ENCODE measurements around the gene MFN2. TPM values are rescaled to one million over a fixed set of nuclear protein-coding genes. Genes with fewer than 3 reads are reported as not detected.

The MFN2 gene
- polyA plus RNA-seq, 5 donors, result 45.5 to 52.3 (median 48.3) TPM

DNA sequence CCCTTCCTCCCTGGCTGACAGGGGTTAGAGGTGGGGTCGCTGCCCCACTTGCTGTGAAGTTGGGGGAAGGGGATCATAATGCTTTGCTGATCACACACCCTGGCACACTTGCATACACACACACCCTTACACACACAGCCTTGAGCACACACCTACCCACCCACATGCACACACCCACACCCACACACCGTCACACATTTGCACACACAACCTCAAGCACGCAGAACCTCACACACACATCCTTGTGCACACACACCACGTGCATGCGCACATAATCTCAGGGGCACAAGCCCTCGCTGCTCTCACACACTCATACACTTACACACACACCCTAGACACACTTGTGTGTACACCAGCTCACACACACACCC lies 66.5 kb downstream of the MFN2 start:
- DNase-seq, result no peak

GRCh38 chr1:12047120-12047876 lies 67.1 kb downstream of the MFN2 start:
- no peak for DNase-seq

- DNase-seq, result no peak
Observed at GRCh38 chr1:12048372-12048771, 68.1 kb downstream of the MFN2 start.

DNA sequence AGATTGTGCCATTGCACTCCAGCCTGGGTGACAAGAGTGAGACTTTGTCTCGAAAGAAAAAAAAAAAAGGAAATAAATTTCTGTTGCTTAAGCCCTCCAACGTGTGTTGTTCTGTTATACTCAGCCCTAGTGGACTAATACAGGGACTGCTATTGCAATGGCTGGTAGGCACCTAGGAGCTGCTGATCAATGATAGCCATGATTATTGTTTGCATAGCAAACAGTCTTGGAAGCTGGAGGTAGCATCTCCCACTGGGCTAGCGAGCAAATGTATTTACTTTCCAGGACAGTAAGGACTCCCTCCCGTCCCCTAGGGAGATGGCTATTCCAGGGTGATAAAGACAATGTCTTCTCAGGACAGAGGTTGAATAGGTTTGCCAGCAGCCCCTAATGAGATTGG lies 69.4 kb downstream of the MFN2 start:
- no peak for DNase-seq

GRCh38 chr1:12051361-12051760 lies 71.1 kb downstream of the MFN2 start:
- no peak for DNase-seq

DNA sequence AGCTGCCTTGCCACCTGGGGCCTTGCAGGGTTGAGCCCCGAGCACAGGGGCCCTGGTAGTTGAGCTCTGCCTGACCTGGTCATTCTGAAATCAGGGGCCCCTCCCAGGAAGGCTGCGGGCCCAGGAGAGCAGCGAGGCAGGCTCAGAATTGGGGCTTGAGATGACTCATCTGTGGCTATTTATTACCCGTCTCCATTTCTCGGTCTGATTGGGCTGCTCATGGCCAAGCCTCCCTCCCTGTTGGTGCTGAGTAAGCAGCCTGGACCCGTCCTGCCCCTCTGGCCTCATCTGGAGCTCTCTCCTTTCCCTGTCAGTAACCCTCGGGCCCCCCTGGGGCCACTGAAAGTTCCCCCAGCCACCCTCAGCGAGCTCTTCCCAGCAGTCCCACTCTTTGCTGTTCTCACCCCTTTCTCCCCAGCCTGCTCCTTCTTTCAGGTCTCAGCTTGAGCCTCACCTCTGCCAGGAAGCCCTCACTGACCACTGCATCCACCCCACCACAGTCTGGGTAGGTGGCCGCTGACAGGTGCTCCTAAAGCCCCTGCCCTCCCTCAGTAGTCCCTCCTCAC lies 71.8 kb downstream of the MFN2 start:
- no peak for DNase-seq

- no peak for DNase-seq
Observed at GRCh38 chr1:12052997-12053686, 72.9 kb downstream of the MFN2 start.

- DNase-seq, result no peak
Observed at GRCh38 chr1:12053752-12054548, 73.7 kb downstream of the MFN2 start.

GRCh38 chr1:12055259-12055658 lies 75.0 kb downstream of the MFN2 start:
- no peak for DNase-seq

DNA sequence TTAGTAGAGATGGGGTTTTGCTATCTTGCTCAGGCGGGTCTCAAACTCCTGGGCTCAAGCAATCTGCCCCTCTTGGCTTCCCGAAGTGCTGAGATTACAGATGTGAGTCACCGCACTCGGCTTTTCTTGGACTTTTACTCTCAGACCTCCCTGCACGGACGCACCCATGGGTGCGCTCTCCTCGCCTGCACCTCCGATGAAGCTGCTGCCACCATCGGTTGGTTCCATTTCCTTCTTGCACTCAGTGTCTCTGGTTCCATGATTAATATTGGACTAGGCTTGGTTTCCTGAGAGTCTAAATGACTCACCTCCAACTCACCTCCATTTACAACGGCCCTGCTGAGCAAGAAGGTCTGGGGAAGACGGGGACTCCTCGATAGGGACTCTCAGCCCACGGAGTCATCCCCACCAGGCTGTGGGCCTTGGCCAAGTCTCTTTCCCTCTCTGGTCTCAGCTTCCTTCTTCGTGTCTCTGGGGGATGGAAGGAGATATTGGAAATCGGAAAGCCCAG lies 76.1 kb downstream of the MFN2 start:
- no peak for DNase-seq

DNA sequence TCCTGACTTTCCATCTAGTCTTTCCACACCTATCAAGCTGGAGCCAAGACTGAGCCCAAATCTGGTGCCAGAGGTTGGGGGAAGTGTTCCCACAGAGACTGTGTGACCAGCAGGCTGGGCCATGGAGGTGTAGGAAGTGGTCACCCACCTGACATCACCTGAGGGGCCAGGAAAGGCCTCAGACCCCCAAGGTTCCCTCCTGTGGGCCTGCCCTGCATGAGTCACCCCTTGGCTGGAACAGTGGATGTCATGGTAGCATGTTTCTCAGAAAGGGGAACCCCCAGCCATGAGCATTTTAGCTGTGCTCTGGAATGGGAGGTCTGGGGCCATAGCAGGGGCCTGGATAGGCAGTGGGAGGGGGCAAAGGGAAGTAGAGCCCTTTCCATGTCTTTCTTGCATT lies 77.1 kb downstream of the MFN2 start:
- no peak for DNase-seq

- DNase-seq, result no peak
Observed at GRCh38 chr1:12057940-12058687, 77.9 kb downstream of the MFN2 start.

- no peak for DNase-seq
Observed at GRCh38 chr1:12059226-12059625, 79.0 kb downstream of the MFN2 start.

DNA sequence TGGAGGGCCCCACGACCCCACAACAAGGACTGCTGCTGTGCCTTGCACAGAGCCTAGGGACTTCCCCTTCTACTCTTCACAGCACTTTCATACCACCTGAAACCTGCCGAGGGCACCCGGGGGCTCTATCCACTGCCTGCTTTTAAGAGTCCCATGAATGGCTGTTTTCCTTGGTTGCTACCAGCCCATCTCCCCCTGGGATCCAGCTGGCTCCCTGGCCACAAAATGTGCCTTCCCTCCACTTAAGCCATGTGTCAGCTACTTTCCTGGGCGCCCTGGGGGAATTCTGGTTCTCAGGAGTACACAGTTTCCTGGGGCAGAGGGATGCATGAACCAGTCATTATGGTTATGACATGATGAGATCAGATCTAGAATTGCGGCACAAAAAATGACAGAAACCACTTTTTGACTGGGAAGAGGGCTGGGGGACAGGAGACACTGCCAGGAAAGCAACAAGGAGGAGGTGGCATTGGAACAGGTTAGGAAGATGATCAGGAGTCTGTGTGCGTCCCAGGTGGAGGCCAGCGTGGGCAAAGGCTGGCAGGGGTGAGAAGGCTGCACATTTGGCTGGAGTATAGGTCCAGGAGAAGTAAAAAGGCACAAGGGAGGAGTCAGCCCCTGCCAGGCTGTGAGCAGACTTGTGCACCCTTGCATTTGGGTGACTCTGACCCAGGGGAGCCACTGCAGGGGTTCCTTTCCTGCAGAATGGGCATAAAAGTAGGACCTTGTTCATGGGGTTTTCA lies 79.6 kb downstream of the MFN2 start:
- DNase-seq, result no peak

DNA sequence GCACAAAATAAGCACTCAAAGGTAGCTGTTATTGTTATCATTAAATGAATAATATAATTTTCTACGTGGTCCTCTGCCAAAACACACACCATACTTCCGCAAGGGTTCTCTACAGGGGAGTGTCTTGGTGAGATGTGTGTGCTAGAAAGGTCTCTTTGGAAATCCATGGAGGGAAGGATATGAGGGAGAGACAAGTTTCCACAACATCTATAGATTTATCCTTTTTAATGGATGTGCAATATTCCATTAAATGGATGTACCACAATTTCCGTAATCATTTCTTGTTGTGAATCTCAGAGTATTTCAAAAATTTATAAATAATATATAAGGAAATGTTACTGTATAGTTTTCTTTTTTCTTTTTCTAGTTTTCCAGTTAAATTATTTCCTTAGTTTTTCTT lies 80.3 kb downstream of the MFN2 start:
- no peak for DNase-seq

Other genes starting within 250 kb of the MFN2 start
- gene AGTRAP, start 244.3 kb upstream of the MFN2 start, polyA plus RNA-seq (ENCODE audit: insufficient read depth in 1 of 5, insufficient read length in 5 of 5, low replicate concordance in 1 of 5), result 10 to 100 TPM; 22.0 to 32.8 (median 29.6) TPM
- under 1 TPM in 2 of 5 donors, not detected in 3; 0.29 to 0.55 TPM for gene C1orf167, start 218.3 kb upstream of the MFN2 start, polyA plus RNA-seq (ENCODE audit: insufficient read depth in 1 of 5, insufficient read length in 5 of 5, low replicate concordance in 1 of 5)
- 10 to 100 TPM; 13.4 to 24.2 (median 21.2) TPM for gene MTHFR, start 174.5 kb upstream of the MFN2 start, polyA plus RNA-seq (ENCODE audit: insufficient read depth in 1 of 5, insufficient read length in 5 of 5, low replicate concordance in 1 of 5)
- 10 to 100 TPM; 17.2 to 24.2 (median 18.4) TPM for gene CLCN6, start 174.3 kb upstream of the MFN2 start, polyA plus RNA-seq (ENCODE audit: insufficient read depth in 1 of 5, insufficient read length in 5 of 5, low replicate concordance in 1 of 5)
- gene NPPA, start 132.7 kb upstream of the MFN2 start, polyA plus RNA-seq (ENCODE audit: insufficient read depth in 1 of 5, insufficient read length in 5 of 5, low replicate concordance in 1 of 5), result 1 to 10 TPM in 2 of 5 donors, under 1 TPM in 3; 0.43 to 1.5 (median 0.73) TPM
- not detected for gene NPPB, start 121.5 kb upstream of the MFN2 start, polyA plus RNA-seq (ENCODE audit: insufficient read depth in 1 of 5, insufficient read length in 5 of 5, low replicate concordance in 1 of 5)
- 10 to 100 TPM; 25.5 to 41.1 (median 32.7) TPM for gene KIAA2013, start 54.0 kb upstream of the MFN2 start, polyA plus RNA-seq (ENCODE audit: insufficient read depth in 1 of 5, insufficient read length in 5 of 5, low replicate concordance in 1 of 5)
- 100 to 1,000 TPM in 4 of 5 donors, 10 to 100 TPM in 1; 88.8 to 148 (median 135) TPM for gene PLOD1, start 45.7 kb upstream of the MFN2 start, polyA plus RNA-seq (ENCODE audit: insufficient read depth in 1 of 5, insufficient read length in 5 of 5, low replicate concordance in 1 of 5)
- gene MIIP, start 39.1 kb downstream of the MFN2 start, polyA plus RNA-seq (ENCODE audit: insufficient read depth in 1 of 5, insufficient read length in 5 of 5, low replicate concordance in 1 of 5), result 10 to 100 TPM; 12.9 to 31.7 (median 19.9) TPM
- gene TNFRSF8, start 82.9 kb downstream of the MFN2 start, polyA plus RNA-seq (ENCODE audit: insufficient read depth in 1 of 5, insufficient read length in 5 of 5, low replicate concordance in 1 of 5), result under 1 TPM; 0.15 to 0.35 (median 0.19) TPM
- gene TNFRSF1B, start 186.5 kb downstream of the MFN2 start, polyA plus RNA-seq (ENCODE audit: insufficient read depth in 1 of 5, insufficient read length in 5 of 5, low replicate concordance in 1 of 5), result 10 to 100 TPM; 12.4 to 22.8 (median 16.5) TPM
- 10 to 100 TPM; 23.7 to 27.8 (median 25.3) TPM for gene VPS13D, start 249.6 kb downstream of the MFN2 start, polyA plus RNA-seq (ENCODE audit: insufficient read depth in 1 of 5, insufficient read length in 5 of 5, low replicate concordance in 1 of 5)

All from right lung (tissue), 5 donors.